ENCODE data around the gene SEMA4A.

SEMA4A gene

GRCh38 chr1:156135930-156136871 lies 17.2 kb upstream of the SEMA4A start:
- DNase-seq (ENCODE audit: low read depth), result no peak

GRCh38 chr1:156136970-156137483 lies 16.4 kb upstream of the SEMA4A start:
- DNase-seq (ENCODE audit: low read depth), result no peak

GRCh38 chr1:156138458-156138867 lies 14.9 kb upstream of the SEMA4A start:
- no peak for DNase-seq (ENCODE audit: low read depth)

GRCh38 chr1:156140879-156141707 lies 12.3 kb upstream of the SEMA4A start:
- no peak for DNase-seq (ENCODE audit: low read depth)

- DNase-seq (ENCODE audit: low read depth), result no peak
Observed at GRCh38 chr1:156143765-156144489, 9.5 kb upstream of the SEMA4A start.

GRCh38 chr1:156144742-156145141 lies 8.6 kb upstream of the SEMA4A start:
- DNase-seq (ENCODE audit: low read depth), result no peak

- no peak for DNase-seq (ENCODE audit: low read depth)
Observed at GRCh38 chr1:156145650-156146019, 7.8 kb upstream of the SEMA4A start.

- no peak for DNase-seq (ENCODE audit: low read depth)
Observed at GRCh38 chr1:156146020-156146768, 7.2 kb upstream of the SEMA4A start.

- no peak for DNase-seq (ENCODE audit: low read depth)
Observed at GRCh38 chr1:156146769-156147405, 6.5 kb upstream of the SEMA4A start.

GRCh38 chr1:156148216-156148615 lies 5.2 kb upstream of the SEMA4A start:
- DNase-seq (ENCODE audit: low read depth), result no peak

- DNase-seq (ENCODE audit: low read depth), result no peak
Observed at GRCh38 chr1:156149374-156150332, 3.7 kb upstream of the SEMA4A start.

GRCh38 chr1:156150333-156151011 lies 2.9 kb upstream of the SEMA4A start:
- DNase-seq (ENCODE audit: low read depth), result no peak

GRCh38 chr1:156151093-156151688 lies 2.2 kb upstream of the SEMA4A start:
- DNase-seq (ENCODE audit: low read depth), result no peak

GRCh38 chr1:156152628-156153027 lies 757 bp upstream of the SEMA4A start:
- no peak for DNase-seq (ENCODE audit: low read depth)

GRCh38 chr1:156154317-156154749 lies 948 bp downstream of the SEMA4A start:
- DNase-seq (ENCODE audit: low read depth), result no peak

GRCh38 chr1:156155756-156156510 lies 2.5 kb downstream of the SEMA4A start:
- no peak for DNase-seq (ENCODE audit: low read depth)

- no peak for DNase-seq (ENCODE audit: low read depth)
Observed at GRCh38 chr1:156157506-156157905, 4.1 kb downstream of the SEMA4A start.

- DNase-seq (ENCODE audit: low read depth), result no peak
Observed at GRCh38 chr1:156157966-156158365, 4.6 kb downstream of the SEMA4A start.

Data from stimulated activated CD8-positive, alpha-beta memory T cell treated with anti-CD3 and anti-CD28 coated beads, Interleukin-12 subunit alpha, Interleukin-12 subunit beta, amount 100 ng/mL, for 1 hour (primary cell).